HG03280 (cell line): ENCODE measurements around the gene PRDM1.

ENCODE experiments used
- ATAC-seq: cut with Tn5 transposase; IDR thresholded peaks from one replicate; pipeline ENCODE4 v1.9.1; 2021; ENCODE audit warnings: mild to moderate bottlenecking, moderate library complexity; ENCODE audit not compliant: unreplicated experiment

The PRDM1 gene

GRCh38 chr6:106114492-106114891 lies 28.4 kb downstream of the PRDM1 start:
- ATAC-seq, result peak; percentile 74

DNA sequence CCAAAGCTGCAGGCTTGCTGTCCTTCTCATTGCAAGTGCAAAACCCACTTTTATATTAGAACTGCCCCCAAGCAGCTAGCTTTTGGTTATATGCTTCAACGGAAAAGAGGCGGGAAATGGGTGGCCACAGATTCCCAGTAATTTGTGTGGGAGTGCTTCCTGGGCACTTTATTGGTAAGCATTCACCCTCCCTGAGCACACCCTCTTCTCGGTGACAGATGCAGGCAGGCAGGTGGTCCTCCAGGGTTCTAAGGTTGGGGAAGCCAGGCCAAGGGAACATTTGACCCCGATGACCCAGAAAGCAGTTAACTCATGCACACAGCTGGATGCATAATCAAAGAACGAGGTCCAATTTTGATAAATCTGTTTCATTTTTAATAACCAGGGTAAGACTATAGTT lies 29.1 kb downstream of the PRDM1 start:
- ATAC-seq, result no peak

- ATAC-seq, result no peak
Measured at GRCh38 chr6:106116125-106116832, 30.1 kb downstream of the PRDM1 start.

GRCh38 chr6:106117579-106117978 lies 31.4 kb downstream of the PRDM1 start:
- ATAC-seq, result no peak

- no peak for ATAC-seq
Measured at GRCh38 chr6:106118835-106119431, 32.8 kb downstream of the PRDM1 start.

- no peak for ATAC-seq
Measured at GRCh38 chr6:106119546-106119945, 33.4 kb downstream of the PRDM1 start.

DNA sequence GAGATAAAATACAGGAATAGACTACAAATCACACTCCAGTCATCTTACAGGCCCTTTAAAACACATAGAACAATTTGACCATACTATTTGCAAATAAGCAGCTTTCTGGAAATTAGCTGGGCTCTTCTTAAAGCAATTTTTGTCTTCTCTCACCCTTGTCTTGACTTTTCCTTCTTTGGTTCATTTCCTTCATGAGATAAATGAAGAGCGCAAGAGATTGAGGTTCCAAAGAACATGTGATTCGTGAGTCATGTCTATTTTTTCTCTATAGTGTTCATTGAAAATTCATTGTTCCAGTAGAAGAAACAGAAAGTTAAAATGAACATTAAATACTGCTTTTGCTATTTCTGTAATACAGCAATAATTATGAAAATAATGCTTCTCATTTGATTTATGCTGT lies 33.9 kb downstream of the PRDM1 start:
- no peak for ATAC-seq

DNA sequence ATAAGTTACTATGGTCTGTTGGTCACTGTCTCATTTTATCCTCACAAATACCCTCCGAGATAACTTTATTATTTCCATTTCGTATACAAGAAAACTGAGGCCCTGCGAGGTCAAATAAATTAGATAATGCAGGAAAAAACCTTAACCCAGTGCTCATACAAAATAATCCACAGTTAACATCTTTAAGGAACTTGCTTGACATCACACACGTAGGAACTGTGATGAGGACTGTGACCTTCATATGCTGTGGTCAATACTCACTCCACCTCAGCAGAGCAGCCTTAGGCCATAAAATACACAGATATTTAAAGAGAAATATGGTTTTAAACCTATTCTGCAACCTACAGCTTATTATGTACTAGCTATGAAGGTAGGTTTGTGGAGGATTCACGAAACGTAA lies 34.3 kb downstream of the PRDM1 start:
- ATAC-seq, result no peak

DNA sequence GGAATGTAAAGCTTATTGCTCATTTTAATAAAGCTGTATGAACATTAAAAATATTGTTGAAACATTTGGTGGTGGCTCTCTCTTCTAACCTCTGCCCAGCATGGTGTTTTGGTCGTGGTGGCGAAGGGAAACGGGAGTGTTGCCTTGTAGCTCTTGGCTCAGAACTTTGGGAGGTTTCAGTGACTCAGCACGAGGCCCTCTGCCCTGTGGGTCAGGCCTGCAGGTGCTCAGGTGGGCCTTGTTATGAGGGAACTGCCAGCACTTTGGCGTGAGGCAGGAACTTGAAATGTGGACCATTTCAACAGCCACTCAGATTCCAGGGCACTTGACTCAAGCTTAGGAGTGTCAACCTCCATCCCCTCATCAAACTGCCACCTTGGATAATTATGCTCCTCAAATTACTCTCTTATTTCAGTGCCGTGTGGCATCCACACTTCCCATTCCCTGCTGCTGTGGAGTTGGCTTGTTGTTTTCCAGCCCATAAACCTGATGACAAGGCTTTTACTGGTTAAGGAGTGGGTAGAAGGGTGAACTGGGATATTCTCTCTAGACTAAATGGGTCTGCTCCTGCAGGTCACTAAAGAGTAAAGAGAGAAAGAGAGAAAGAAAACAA lies 36.3 kb downstream of the PRDM1 start:
- no peak for ATAC-seq

DNA sequence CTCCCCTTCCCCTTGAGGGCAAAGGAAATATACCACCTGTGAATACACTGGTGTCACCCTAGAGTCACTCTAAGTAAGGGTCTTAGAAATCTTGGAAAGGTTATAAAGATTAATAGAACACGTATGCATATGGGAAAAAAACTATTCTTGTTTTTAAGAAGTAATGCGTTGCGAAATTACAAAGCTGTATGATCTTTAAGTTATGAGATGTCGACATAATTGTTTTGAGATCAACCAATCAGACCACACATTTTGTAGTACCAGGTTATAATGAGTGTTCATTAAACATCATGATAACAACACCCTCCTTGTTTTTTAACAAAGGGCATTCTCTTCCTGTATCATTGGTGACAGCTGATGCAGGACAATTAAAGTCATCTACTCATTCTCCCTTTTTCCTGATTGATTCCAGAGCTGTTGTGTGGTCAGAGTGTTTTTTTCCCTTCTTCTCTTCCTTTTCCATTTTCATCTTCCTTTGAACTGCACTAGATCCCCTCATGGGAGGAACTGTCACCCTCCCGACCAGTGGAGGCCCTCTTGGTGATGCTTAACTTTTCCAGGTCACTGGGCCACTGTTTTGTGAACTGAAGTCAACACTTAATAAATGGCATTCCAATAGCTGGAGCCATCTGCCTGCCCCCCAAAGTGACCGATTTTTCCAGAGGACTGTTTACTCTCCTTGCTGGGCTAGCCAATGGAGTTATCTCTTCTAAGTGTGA lies 37.0 kb downstream of the PRDM1 start:
- no peak for ATAC-seq

DNA sequence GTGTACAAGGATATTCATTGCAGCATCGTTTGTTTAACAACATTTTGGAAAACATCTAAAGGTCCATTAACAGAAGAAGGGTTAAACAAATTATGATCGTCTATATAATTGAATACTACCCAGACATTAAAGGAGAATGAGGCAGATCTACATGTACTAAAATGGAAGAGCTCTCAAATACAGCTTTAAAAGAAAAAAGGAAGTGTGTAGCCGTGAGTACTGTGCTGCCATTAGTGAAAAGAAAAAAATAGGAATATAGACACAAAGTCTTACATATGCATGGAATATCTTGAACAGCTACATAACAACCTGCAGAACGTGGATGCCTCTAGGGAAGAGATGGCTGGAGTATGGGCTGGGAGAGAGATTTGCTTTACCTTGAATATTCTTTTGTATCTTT lies 37.9 kb downstream of the PRDM1 start:
- ATAC-seq, result no peak

- ATAC-seq, result no peak
Measured at GRCh38 chr6:106124437-106125430, 38.6 kb downstream of the PRDM1 start.

DNA sequence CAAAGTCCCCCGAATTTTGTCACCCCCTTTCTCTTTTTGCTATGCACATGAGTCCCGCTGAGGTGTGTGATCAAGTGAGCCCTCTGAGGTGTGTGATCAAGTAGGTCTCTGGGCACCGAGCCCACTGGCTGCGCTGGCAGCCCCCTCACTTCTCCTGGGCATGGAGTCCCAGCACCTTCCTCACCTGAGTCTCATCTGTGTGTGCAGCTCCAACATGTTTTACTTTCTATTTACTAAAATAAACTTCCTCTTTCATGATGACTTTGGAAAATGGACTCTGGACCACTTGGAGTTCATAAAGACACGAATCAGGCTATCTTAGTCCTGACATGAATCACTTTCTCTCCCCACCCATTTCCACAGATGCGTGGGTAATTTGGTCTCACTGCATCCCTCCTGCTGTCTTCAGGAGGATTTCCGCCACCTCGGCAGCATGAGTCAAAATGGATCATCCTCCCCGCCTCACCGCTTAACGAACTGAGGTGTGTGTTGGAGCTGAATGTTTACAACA lies 39.8 kb downstream of the PRDM1 start:
- ATAC-seq, result peak; percentile 53

DNA sequence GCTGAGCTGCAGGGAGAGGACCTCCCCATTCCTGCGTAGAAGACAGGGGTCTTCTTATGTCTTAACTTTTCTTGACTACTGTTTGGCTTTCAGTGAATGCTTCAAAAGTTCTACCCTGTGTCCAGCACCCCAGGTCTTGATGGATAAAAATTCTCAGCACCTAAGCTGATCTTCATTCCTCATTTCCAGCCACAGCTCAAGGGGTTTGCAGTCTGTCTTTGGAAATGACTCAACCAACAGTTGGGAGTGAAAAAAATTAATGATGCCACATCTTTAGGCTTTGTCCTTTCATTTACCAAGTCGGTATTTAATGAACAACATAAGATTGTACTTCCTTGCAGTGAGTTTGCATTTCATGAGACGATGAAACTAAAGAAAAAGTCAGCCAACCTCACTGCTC lies 40.3 kb downstream of the PRDM1 start:
- no peak for ATAC-seq

- ATAC-seq, result peak; percentile 40
Measured at GRCh38 chr6:106128981-106129781, 43.0 kb downstream of the PRDM1 start.

- no peak for ATAC-seq
Measured at GRCh38 chr6:106132153-106132698, 46.1 kb downstream of the PRDM1 start.

GRCh38 chr6:106133040-106133439 lies 46.9 kb downstream of the PRDM1 start:
- ATAC-seq, result no peak

DNA sequence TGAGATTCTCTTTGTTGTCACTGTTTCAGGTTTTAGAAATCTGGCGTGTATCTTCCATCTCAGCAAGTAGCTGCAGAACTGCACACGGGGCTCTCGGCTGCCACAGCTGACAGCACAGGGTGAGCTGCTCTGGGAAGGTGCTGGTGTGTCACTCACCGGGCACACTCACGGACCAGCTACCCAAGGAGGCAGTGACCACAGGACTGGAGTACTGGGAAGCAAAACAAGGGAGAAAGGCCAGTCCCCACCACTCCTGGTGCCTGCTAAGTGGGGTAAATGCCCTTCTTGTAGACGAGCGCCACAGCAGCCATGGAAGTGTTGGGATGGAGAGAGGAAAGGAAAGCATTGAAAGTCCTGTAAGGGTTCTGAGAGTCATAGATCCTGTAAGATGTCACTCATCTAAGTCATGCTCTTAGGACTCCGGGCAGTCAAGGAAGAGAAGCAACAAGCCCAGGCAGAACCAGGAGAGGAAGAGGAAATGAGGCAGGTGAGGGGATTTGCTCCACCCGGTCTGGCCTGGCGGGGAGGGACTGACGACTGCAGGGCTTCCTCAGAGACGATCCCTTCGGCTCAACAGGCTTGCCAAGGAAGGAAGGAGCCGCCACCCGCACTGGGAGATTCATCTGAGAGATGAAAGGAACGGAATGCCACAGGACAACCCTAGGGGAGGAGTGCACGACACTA lies 48.1 kb downstream of the PRDM1 start:
- no peak for ATAC-seq
